ENCODE results near the gene MYOM1. TPM values are rescaled to one million over a fixed set of nuclear protein-coding genes. Genes with fewer than 3 reads are reported as not detected.

Gene MYOM1
- total RNA-seq, 1 donor from 2014 or later, result 1.3 TPM

- H3K27me3 Mint-ChIP-seq (ENCODE audit: unreplicated experiment), result no peaks in the 10 kb centered on the region
- no peak for DNase-seq
- TF ChIP-seq CTCF (IDR thresholded peaks at IDR 0.05; ENCODE audit: partially characterized antibody, unreplicated experiment), result no peak
- peaks cover 3% of the 10 kb centered on the region for H3K4me1 Mint-ChIP-seq (ENCODE audit: low read depth, unreplicated experiment)
- H3K27ac Mint-ChIP-seq (ENCODE audit: unreplicated experiment), result no peak overlapping the region
- no peaks in the 10 kb centered on the region for H3K36me3 Mint-ChIP-seq (ENCODE audit: unreplicated experiment)
- H3K9me3 Mint-ChIP-seq (ENCODE audit: unreplicated experiment), result peaks cover 3% of the 10 kb centered on the region
- no peak overlapping the region for H3K4me3 Mint-ChIP-seq (ENCODE audit: unreplicated experiment)
Observed at GRCh38 chr18:3097082-3097481, 122.7 kb downstream of the MYOM1 start.

- Mint-ChIP-seq H3K27ac (ENCODE audit: unreplicated experiment) (no peak overlapping the region), H3K36me3 (ENCODE audit: unreplicated experiment) (no peaks in the 10 kb centered on the region), H3K4me1 (ENCODE audit: low read depth, unreplicated experiment) (peaks cover 3% of the 10 kb centered on the region), H3K9me3 (ENCODE audit: unreplicated experiment) (peaks cover 3% of the 10 kb centered on the region), H3K4me3 (ENCODE audit: unreplicated experiment) (no peak overlapping the region), H3K27me3 (ENCODE audit: unreplicated experiment) (no peaks in the 10 kb centered on the region)
- no peak for TF ChIP-seq CTCF (IDR thresholded peaks at IDR 0.05; ENCODE audit: partially characterized antibody, unreplicated experiment)
- no peak for DNase-seq
Observed at GRCh38 chr18:3095921-3096320, 123.8 kb downstream of the MYOM1 start.

- DNase-seq, result no peak
- H3K27me3 Mint-ChIP-seq (ENCODE audit: unreplicated experiment), result no peaks in the 10 kb centered on the region
- TF ChIP-seq CTCF (IDR thresholded peaks at IDR 0.05; ENCODE audit: partially characterized antibody, unreplicated experiment), result no peak
- peaks cover 3% of the 10 kb centered on the region for H3K9me3 Mint-ChIP-seq (ENCODE audit: unreplicated experiment)
- no peak overlapping the region for H3K27ac Mint-ChIP-seq (ENCODE audit: unreplicated experiment)
- H3K36me3 Mint-ChIP-seq (ENCODE audit: unreplicated experiment), result no peaks in the 10 kb centered on the region
- no peaks in the 10 kb centered on the region for H3K4me1 Mint-ChIP-seq (ENCODE audit: low read depth, unreplicated experiment)
- no peak overlapping the region for H3K4me3 Mint-ChIP-seq (ENCODE audit: unreplicated experiment)
Observed at GRCh38 chr18:3094338-3094684, 125.5 kb downstream of the MYOM1 start.

GRCh38 chr18:3093624-3094337, 126.0 kb downstream of the MYOM1 start:
- no peaks in the 10 kb centered on the region for H3K36me3 Mint-ChIP-seq (ENCODE audit: unreplicated experiment)
- no peaks in the 10 kb centered on the region for H3K4me1 Mint-ChIP-seq (ENCODE audit: low read depth, unreplicated experiment)
- no peak overlapping the region for H3K27ac Mint-ChIP-seq (ENCODE audit: unreplicated experiment)
- TF ChIP-seq CTCF (IDR thresholded peaks at IDR 0.05; ENCODE audit: partially characterized antibody, unreplicated experiment), result no peak
- H3K27me3 Mint-ChIP-seq (ENCODE audit: unreplicated experiment), result no peaks in the 10 kb centered on the region
- no peak overlapping the region for H3K4me3 Mint-ChIP-seq (ENCODE audit: unreplicated experiment)
- DNase-seq, result no peak
- peaks cover 3% of the 10 kb centered on the region for H3K9me3 Mint-ChIP-seq (ENCODE audit: unreplicated experiment)

- no peak for DNase-seq
- no peak overlapping the region for H3K4me3 Mint-ChIP-seq (ENCODE audit: unreplicated experiment)
- no peaks in the 10 kb centered on the region for H3K27me3 Mint-ChIP-seq (ENCODE audit: unreplicated experiment)
Observed at GRCh38 chr18:3092727-3093126, 127.0 kb downstream of the MYOM1 start.

More at GRCh38 chr18:3092727-3093126, 127.0 kb downstream of the MYOM1 start:
- Mint-ChIP-seq H3K4me1 (ENCODE audit: low read depth, unreplicated experiment) (peaks cover 2% of the 10 kb centered on the region), H3K27ac (ENCODE audit: unreplicated experiment) (no peak overlapping the region), H3K36me3 (ENCODE audit: unreplicated experiment) (no peaks in the 10 kb centered on the region), H3K9me3 (ENCODE audit: unreplicated experiment) (peaks cover 5% of the 10 kb centered on the region)
- no peak for TF ChIP-seq CTCF (IDR thresholded peaks at IDR 0.05; ENCODE audit: partially characterized antibody, unreplicated experiment)

Data from glutamatergic neuron (in vitro differentiated cells).